ENCODE measurements around the gene SRRM2. TPM values are rescaled to one million over a fixed set of nuclear protein-coding genes. Genes with fewer than 3 reads are reported as not detected.

Gene SRRM2
- total RNA-seq, 1 experiment from 2014 or later = 617 TPM

DNA sequence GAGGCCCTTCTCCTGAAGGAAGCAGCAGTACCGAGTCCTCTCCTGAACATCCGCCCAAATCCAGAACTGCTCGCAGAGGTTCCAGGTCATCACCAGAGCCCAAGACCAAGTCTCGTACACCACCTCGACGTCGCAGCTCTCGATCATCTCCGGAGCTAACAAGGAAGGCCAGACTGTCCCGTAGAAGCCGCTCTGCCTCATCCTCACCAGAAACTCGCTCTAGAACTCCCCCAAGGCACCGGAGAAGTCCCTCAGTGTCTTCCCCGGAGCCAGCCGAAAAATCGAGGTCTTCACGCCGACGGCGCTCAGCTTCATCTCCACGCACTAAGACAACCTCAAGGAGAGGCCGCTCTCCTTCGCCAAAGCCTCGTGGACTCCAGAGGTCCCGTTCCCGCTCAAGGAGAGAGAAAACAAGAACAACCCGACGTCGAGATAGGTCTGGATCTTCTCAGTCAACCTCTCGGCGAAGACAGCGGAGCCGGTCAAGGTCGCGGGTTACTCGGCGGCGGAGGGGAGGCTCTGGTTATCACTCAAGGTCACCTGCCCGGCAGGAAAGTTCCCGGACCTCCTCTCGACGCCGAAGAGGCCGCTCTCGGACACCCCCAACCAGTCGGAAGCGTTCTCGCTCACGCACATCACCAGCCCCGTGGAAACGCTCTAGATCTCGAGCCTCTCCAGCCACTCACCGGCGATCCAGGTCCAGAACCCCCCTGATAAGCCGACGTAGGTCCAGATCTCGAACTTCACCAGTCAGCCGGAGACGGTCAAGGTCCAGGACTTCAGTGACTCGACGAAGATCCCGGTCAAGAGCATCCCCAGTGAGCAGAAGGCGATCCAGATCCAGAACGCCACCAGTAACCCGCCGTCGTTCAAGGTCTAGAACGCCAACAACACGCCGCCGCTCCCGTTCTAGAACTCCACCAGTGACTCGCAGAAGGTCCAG lies 13.3 kb downstream of the SRRM2 start:
- TF ChIP-seq POLR2AphosphoS5 (IDR thresholded peaks at IDR 0.05; ENCODE audit: low read depth, low read length) = peak; percentile 44; the same call in 1 of the 2 replicates
- TF ChIP-seq, protein P1, sequence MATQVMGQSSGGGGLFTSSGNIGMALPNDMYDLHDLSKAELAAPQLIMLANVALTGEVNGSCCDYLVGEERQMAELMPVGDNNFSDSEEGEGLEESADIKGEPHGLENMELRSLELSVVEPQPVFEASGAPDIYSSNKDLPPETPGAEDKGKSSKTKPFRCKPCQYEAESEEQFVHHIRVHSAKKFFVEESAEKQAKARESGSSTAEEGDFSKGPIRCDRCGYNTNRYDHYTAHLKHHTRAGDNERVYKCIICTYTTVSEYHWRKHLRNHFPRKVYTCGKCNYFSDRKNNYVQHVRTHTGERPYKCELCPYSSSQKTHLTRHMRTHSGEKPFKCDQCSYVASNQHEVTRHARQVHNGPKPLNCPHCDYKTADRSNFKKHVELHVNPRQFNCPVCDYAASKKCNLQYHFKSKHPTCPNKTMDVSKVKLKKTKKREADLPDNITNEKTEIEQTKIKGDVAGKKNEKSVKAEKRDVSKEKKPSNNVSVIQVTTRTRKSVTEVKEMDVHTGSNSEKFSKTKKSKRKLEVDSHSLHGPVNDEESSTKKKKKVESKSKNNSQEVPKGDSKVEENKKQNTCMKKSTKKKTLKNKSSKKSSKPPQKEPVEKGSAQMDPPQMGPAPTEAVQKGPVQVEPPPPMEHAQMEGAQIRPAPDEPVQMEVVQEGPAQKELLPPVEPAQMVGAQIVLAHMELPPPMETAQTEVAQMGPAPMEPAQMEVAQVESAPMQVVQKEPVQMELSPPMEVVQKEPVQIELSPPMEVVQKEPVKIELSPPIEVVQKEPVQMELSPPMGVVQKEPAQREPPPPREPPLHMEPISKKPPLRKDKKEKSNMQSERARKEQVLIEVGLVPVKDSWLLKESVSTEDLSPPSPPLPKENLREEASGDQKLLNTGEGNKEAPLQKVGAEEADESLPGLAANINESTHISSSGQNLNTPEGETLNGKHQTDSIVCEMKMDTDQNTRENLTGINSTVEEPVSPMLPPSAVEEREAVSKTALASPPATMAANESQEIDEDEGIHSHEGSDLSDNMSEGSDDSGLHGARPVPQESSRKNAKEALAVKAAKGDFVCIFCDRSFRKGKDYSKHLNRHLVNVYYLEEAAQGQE (IDR thresholded peaks at IDR 0.05; ENCODE audit: insufficient read depth in 1 of 2, low read depth in 2 of 2, low read length in 1 of 2) = no peak
- H3K36me3 ChIP-seq (ENCODE audit: control insufficient read depth, insufficient read depth, low read length) = peaks cover 41% of the 10 kb centered on the region
- intact Hi-C loops (cut with micrococcal nuclease; ENCODE audit: unreplicated experiment) = no loop called here
- H3K9me3 ChIP-seq (ENCODE audit: control insufficient read depth, insufficient read depth, low read depth, low read length) = no peaks in the 10 kb centered on the region; the same call in 1 of the 2 replicates
- peaks cover 44% of the 10 kb centered on the region for H3K4me1 ChIP-seq (ENCODE audit: control insufficient read depth, insufficient read depth, low read length)
- BruUV-seq (replicated peaks) = no TSS peak
- H3K4me3 ChIP-seq (ENCODE audit: low read depth in 2 of 2, low read length in 2 of 2) = no peak overlapping the region
- no peaks in the 10 kb centered on the region for H3K27me3 ChIP-seq (ENCODE audit: control insufficient read depth, insufficient read depth, low read length)
- in situ Hi-C loops (cut with HindIII; ENCODE audit: low pct_unique_long_range_greater_than_20kb, low sequenced_read_pairs) = no loop called here
- ChIA-PET CTCF (no interaction called here), POLR2A (no interaction called here)
- H3K27ac ChIP-seq (ENCODE audit: low read length) = no peak overlapping the region
- DNase-seq (ENCODE audit: low read depth, low spot score) = no peak
- no peak for ATAC-seq

DNA sequence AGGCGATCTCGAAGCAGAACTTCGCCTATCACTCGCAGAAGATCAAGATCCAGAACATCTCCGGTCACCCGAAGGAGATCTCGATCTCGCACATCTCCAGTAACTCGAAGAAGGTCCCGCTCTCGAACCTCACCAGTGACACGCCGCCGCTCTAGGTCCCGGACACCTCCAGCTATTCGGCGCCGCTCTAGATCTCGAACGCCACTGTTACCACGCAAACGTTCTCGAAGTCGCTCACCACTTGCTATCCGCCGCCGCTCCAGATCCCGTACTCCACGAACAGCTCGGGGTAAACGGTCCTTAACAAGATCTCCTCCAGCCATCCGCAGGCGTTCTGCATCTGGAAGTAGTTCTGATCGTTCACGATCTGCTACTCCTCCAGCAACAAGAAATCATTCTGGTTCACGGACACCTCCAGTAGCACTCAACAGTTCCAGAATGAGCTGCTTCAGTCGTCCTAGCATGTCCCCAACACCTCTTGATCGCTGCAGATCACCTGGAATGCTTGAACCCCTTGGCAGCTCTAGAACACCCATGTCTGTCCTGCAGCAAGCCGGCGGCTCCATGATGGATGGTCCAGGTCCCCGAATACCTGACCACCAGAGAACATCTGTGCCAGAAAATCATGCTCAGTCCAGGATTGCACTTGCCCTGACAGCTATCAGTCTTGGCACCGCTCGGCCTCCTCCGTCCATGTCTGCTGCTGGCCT lies 14.1 kb downstream of the SRRM2 start:
- peaks cover 52% of the 10 kb centered on the region for H3K4me1 ChIP-seq (ENCODE audit: control insufficient read depth, insufficient read depth, low read length)
- DNase-seq (ENCODE audit: low read depth, low spot score) (no peak), ATAC-seq (no peak)
- intact Hi-C loops (cut with micrococcal nuclease; ENCODE audit: unreplicated experiment) = no loop called here
- peak overlapping the region; percentile 98; the same call in 1 of the 2 replicates for H3K27ac ChIP-seq (ENCODE audit: low read length)
- H3K36me3 ChIP-seq (ENCODE audit: control insufficient read depth, insufficient read depth, low read length) = peaks cover 34% of the 10 kb centered on the region
- in situ Hi-C loops (cut with HindIII; ENCODE audit: low pct_unique_long_range_greater_than_20kb, low sequenced_read_pairs) = no loop called here
- TF ChIP-seq, protein P2, sequence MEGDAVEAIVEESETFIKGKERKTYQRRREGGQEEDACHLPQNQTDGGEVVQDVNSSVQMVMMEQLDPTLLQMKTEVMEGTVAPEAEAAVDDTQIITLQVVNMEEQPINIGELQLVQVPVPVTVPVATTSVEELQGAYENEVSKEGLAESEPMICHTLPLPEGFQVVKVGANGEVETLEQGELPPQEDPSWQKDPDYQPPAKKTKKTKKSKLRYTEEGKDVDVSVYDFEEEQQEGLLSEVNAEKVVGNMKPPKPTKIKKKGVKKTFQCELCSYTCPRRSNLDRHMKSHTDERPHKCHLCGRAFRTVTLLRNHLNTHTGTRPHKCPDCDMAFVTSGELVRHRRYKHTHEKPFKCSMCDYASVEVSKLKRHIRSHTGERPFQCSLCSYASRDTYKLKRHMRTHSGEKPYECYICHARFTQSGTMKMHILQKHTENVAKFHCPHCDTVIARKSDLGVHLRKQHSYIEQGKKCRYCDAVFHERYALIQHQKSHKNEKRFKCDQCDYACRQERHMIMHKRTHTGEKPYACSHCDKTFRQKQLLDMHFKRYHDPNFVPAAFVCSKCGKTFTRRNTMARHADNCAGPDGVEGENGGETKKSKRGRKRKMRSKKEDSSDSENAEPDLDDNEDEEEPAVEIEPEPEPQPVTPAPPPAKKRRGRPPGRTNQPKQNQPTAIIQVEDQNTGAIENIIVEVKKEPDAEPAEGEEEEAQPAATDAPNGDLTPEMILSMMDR (IDR thresholded peaks at IDR 0.05) = no peak
- TF ChIP-seq SIN3A (IDR thresholded peaks at IDR 0.05; ENCODE audit: borderline replicate concordance, insufficient read depth, low read depth, low read length) (no peak), POLR2AphosphoS5 (IDR thresholded peaks at IDR 0.05; ENCODE audit: low read depth, low read length) (no peak), TCF7L2 (IDR thresholded peaks at IDR 0.05; ENCODE audit: low read depth, low read length) (no peak)
- TF ChIP-seq, protein P1 (IDR thresholded peaks at IDR 0.05; ENCODE audit: insufficient read depth in 1 of 2, low read depth in 2 of 2, low read length in 1 of 2) = no peak
- POLR2A ChIA-PET = no interaction called here
- no TSS peak for BruUV-seq (replicated peaks)
- CTCF ChIA-PET = no interaction called here
- H3K4me3 ChIP-seq (ENCODE audit: low read depth in 2 of 2, low read length in 2 of 2) = no peak overlapping the region
- H3K27me3 ChIP-seq (ENCODE audit: control insufficient read depth, insufficient read depth, low read length) = no peaks in the 10 kb centered on the region
- H3K9me3 ChIP-seq (ENCODE audit: control insufficient read depth, insufficient read depth, low read depth, low read length) = no peaks in the 10 kb centered on the region; the same call in 1 of the 2 replicates

Measured in Panc1 (cell line).